PC-3 (cell line): ENCODE data around the gene ATP2B2.

Source experiments
- EZH2phosphoT487 ChIP-seq: fragments of 300-600 bp; sonication (generic); IDR thresholded peaks from 2 replicates; pipeline ENCODE4 v1.6.1; 2018; ENCODE audit warnings: mild to moderate bottlenecking, antibody characterized with exemption, low read length, borderline replicate concordance
- TF ChIP-seq, protein P1 (sequence below): fragments of 300-600 bp; sonication (generic); conservative IDR thresholded peaks from 2 replicates; pipeline ENCODE4 v1.5.1; 2017; ENCODE audit warnings: antibody characterized with exemption, low read depth, mild to moderate bottlenecking, low read length

GRCh38 chr3:10310578-10310977, 194.8 kb downstream of the ATP2B2 start:
- TF ChIP-seq, protein P1, sequence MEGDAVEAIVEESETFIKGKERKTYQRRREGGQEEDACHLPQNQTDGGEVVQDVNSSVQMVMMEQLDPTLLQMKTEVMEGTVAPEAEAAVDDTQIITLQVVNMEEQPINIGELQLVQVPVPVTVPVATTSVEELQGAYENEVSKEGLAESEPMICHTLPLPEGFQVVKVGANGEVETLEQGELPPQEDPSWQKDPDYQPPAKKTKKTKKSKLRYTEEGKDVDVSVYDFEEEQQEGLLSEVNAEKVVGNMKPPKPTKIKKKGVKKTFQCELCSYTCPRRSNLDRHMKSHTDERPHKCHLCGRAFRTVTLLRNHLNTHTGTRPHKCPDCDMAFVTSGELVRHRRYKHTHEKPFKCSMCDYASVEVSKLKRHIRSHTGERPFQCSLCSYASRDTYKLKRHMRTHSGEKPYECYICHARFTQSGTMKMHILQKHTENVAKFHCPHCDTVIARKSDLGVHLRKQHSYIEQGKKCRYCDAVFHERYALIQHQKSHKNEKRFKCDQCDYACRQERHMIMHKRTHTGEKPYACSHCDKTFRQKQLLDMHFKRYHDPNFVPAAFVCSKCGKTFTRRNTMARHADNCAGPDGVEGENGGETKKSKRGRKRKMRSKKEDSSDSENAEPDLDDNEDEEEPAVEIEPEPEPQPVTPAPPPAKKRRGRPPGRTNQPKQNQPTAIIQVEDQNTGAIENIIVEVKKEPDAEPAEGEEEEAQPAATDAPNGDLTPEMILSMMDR: no peak
- no peak for TF ChIP-seq EZH2phosphoT487
